Retina (tissue), 1 donor: ENCODE measurements around the gene CREM.
"Not testable (repeated sequence)": the region's sequence is repeated elsewhere in the genome, so short reads cannot be mapped to it uniquely, and the experiment has no call there.

Experiments used
- DNase-seq: peaks from one replicate; pipeline ENCODE4 v3.0.0-alpha.2; 2016

Gene CREM

GRCh38 chr10:35195361-35196306, 69.0 kb downstream of the CREM start:
- DNase-seq: peak; percentile 83

DNA sequence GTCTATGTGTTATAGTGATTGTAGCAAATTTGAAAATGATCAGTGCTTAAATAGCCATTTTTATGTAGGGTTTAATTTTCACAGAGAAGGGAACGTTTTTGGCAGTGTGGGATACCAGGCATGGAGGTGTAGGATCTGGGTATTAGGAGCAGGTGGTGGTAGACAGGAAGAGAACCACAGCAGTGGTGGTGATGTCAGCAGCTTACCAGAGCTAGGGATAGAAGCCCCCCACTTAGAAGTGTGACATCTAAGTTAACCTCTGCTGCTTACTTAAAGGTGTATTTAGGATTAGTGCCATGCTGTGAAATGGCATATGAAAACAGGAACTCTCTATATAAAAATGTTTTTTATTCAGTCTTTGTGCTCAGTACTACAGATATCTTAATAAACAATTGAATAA, 73.8 kb downstream of the CREM start:
- DNase-seq: no peak

DNA sequence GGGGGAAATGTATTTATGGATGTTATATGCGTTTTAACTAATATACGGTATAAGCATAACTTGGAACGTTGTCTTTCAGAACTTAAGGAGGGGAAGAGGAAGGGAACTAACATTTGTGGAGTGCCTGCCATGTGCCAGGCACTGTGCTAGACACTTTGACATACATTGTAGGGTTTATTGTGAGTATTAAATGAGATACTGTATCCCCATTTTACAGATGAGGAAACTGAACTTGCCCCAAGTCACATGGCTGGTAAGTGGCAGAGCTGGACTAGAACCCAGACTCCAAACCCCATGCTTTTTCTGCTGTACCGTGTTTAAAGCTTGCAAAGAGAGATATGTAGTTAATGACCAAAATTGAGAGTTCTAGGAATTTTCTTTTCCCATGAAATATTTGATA, 74.6 kb downstream of the CREM start:
- no peak for DNase-seq

DNA sequence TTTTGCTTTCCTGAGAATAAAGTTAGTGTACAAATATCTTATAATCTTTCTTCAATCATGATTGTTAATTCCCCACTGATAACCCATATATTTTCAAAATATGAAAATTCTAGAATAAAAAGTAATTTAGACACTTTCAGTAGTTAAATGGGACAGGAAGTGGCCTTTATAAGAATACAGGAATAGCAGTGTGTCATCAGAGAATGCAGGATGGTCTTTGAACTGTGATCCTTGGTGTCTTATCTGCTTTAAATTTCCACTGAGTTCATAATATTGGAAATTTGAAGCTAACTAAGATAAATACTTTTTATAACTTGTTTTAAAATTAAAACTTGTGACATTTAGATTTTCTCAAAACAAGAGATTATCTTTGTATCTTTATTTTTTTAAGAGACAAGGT, 75.4 kb downstream of the CREM start:
- no peak for DNase-seq

DNA sequence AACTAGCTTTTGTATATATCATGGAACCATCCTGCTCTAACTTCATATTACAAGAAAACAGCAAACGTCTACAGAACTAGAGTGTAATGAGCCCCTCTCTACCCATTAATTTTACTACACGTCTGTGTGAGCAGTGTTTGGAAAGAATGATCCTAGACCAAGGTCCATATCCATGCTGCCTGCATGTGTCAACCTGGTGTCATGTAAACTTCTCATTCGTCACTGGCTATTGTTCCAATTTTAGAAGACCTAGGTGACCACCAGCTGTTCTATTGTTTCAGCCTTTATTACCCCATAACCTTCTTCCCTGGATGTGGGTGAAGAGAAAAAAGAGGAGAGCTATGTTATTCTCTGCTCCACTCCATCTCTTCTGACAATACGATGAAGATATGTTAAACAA, 77.1 kb downstream of the CREM start:
- DNase-seq: no peak

DNA sequence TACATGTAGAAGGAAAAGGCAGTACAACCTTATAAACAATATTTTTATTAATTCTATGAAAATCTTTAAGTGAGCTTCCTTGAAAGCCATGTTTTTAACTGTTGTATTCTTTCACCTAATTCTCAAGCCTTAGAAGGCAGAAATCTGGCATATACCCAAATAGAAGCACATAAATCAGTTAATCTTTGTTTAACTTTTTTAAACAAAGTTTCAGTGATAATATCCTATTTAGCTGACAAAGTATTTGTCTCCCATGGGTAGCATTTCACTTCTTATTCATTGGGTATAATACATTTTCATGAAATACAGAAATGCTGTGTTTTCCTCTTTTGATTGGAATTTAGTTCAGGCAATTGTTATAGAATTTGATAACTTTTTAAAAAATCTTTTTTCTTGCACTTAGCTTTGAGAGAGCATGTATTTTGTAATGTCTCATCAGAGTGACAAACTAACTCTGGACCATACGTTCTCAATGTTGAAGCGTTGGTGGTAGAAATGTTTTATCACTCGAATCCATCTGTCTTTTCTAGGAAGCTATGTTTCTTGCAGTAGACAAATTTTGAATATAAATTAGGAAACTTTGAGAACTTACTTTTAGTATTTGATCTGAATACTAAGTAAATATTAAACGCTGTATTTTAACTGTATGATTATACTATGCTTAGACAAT, 78.1 kb downstream of the CREM start:
- no peak for DNase-seq

- no peak for DNase-seq
Observed at GRCh38 chr10:35206274-35206673, 79.6 kb downstream of the CREM start.

- no peak for DNase-seq
Observed at GRCh38 chr10:35208536-35208935, 81.9 kb downstream of the CREM start.

GRCh38 chr10:35208949-35209613, 82.4 kb downstream of the CREM start:
- no peak for DNase-seq

DNA sequence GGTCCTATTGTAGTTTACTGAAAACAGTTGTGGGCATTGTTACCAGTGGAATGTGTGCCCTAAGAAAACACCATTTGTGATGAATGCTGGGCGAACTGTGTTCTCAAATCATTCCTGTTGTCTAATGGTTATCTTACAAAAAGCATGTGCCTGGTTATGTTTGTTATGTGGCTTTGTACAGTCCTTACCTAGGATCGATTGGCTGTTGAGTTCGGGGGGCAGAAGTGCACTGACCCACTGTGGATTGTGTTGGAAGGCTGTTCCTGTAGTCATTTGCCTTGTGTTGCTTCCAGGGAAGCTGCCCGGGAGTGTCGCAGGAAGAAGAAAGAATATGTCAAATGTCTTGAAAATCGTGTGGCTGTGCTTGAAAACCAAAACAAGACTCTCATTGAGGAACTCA, 84.3 kb downstream of the CREM start:
- DNase-seq: no peak

GRCh38 chr10:35211390-35211789, 84.7 kb downstream of the CREM start:
- no peak for DNase-seq

- no peak for DNase-seq
Observed at GRCh38 chr10:35212856-35213255, 86.2 kb downstream of the CREM start.

DNA sequence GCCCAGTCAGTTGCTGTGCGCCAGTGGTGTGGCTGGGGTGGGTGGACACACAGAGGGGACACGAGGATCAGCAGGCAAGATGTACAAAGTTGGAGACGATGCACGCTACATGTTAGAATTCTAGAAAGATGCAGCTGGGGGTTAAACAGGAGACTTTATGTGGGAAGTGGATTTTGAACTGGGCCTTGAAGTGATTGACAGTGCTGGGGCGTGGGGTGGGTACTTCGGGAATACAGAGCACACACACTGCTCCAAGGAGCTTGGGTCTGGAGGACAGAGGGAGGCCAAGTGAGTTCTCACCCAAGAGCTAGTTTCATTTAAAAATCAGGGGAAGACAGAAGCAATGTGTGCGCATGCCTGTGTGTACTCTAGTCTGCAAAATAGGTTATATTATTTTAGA, 87.1 kb downstream of the CREM start:
- no peak for DNase-seq

DNA sequence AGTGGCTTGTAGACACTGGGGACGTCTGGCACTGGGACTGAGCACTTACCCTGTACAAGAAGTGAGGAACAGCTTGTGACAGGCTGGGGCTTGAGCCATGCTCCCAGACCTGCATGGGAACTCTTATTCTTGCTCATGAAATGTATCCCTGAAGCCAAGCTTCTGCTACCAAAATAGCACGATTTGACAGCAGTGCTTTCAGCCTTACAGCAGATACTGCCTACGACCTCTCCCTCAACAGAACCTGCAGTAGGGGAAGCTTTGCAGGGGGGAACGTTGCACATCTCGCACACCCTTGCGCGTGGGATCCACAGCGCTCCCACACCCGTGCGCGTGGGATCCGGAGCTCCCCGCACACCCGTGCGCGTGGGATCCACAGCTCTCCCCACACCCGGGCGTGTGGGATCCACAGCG, 88.0 kb downstream of the CREM start:
- DNase-seq: no peak

- no peak for DNase-seq
Observed at GRCh38 chr10:35215107-35215506, 88.5 kb downstream of the CREM start.

DNA sequence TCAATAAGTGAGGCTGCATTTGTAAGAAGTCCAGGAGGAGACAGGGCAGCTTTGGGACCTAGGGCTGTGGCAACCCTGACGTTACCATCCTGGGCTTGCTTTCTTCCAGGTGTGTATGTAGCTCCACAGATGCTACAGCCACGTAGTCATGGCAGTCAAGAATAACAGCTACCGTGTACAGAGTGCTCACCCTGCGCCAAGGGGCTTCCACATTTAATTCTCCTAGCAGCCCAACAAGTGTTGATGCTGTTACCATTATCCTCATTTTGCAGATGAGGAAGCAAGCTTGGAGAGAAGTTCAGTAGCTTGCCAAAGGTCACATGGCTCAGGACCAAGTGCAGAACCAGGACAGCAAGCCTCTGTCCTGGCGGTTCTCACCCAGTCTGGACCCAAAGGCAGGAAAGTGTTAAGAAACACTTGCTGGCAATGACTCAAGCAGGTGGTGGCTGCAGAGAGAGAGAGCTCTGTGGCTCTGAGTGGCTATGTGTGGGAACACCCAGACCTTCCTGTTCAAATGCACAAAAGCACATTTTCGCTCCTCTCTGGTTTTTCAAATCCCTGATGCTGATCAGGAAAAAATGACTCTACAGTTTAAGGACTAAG, 89.8 kb downstream of the CREM start:
- DNase-seq: no peak

DNA sequence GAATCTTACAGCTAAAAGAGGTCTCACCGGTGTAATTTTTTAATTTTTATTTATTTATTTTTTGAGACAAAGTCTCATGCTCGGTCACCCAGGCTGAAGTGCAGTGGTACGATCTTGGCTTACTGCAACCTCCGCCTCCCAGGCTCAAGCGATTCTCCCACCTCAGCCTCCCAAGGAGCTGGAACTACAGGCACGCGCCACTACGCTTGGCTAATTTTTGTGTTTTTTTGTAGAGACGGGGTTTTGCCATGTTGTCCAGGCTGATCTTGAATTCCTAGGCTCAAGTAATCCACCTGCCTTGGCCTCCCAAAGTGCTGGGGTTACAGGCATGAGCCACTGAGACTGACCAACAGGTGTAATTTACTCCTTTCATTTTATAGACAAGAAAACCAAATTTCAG, 90.3 kb downstream of the CREM start:
- not testable (repeated sequence) for DNase-seq

GRCh38 chr10:35217455-35217854, 90.8 kb downstream of the CREM start:
- no peak for DNase-seq

GRCh38 chr10:35218339-35218955, 91.8 kb downstream of the CREM start:
- DNase-seq: peak; percentile 69

GRCh38 chr10:35219292-35219691, 92.6 kb downstream of the CREM start:
- DNase-seq: no peak

- DNase-seq: peak; percentile 52
Observed at GRCh38 chr10:35219891-35220890, 93.5 kb downstream of the CREM start.

DNA sequence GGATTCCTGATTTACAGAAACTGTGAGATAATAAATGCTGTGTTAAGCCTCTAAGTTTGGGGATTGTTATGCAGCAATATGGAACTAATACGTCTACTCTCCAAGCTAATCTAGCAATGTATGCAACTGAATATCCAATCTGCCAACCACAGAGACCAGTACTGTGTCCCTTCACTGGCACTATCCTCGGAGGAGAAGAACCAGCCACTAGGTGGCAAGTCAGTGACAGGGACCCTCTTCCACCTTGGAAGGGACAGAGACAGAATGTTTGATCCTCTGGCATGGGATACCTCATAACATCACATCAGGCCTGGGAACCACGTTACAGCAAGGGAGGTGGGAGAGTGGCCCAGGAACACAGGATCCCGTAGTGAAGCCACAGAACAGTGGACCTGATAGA, 96.4 kb downstream of the CREM start:
- DNase-seq: no peak
